ENCODE data around the gene ISLR.
A peak's percentile ranks its signal among the peaks of the same experiment; 100 is the strongest.

Gene ISLR

DNA sequence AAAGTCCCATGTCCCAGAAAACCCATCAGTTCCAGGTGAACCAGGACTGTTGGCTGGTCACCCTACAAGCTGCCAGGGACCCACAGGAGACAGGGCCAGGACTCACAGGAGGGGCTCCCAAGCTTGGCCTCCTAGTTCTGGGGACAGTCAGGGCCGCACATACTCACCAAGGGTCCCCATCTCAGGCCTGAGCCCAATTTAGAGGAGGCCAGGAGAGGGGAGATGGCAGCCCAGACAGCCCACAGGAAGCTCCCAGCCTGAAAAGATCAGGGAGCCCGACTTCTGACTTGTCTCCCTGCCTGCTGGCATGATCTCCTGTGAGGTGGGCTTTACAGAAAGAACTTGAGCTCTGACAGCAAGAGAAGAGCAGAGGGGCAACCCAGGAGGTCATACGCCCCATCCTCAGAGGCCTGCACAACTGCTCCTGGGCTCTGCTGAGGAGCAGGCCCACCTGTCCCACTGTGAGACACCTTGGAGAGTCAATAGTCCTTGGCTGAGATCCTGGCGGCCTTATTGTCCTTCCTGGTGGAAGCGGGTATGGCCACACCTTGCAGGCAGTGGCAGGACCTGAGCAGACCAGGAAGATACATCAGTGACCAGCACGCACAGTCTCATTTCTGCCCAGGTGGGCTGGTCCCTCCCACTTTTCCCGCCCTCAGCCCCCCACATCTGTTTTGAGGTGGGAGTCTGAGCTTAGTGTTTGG, 2.5 kb upstream of the ISLR start:
- no peak for DNase-seq (ENCODE audit: low spot score)

DNA sequence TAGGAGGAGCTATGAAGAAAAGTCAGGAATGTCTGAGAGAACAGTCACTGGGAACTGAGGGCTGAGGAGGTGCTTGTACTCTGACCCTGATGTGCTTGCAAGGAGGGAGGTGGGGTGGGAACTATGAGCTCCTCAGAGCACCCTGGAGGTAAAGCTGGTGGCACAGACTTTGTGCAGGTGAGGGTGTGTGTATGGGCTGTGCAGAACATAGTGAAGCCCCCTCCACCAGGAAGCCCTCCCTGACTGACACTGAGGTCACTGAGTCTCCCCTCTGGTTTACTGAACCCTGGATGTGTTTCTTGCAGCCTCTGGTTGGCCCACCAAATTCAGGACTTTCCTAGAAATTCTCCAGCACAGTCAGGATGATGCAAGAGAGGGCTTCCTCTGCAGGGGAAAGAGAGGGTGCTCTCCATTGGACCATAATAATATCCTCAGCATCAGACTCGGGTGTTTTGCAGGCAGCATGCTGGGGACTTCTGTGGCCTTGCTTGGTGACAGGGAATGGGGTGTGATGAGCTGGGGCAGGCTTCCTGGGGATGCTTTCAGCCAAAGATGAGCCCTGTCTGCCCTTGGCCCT, 1.5 kb upstream of the ISLR start:
- no peak for DNase-seq (ENCODE audit: low spot score)
- no peak for FAIRE-seq

More for the DNA sequence above, 2.5 kb upstream of the ISLR start:
- FAIRE-seq: no peak

DNA sequence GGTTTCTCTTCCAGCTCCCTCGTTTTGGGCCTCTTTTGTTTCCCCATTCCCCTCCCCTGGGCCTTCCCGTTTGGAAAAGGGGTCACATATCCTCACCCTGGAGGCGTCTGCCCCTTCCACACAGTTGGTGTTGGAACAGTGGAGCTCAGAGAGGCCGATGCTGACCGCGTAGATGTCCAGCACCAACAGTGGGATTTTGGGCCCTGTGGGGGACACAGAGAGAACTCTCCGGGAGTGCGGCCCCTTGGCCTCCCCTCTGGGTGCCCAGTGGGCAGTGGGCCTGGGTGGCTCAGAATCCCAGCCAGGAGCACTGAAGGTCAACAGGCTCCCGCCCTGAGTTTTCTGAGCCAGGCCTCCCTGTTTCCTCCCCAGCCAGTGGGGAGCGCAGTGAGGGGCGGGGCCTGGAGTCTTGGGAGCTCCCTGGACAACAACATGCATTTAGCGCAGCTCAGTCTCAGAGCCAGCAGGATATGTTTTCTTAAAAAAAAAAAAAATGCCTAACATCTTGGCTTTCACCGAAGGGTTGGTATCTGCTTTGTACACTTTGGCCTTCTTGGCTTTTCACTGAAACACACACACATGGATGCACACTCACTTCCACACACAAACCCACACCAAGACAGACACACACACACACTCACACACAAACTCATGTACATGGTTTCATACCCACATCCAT, 670 bp upstream of the ISLR start:
- DNase-seq (ENCODE audit: low spot score) (no peak), FAIRE-seq (no peak)

DNA sequence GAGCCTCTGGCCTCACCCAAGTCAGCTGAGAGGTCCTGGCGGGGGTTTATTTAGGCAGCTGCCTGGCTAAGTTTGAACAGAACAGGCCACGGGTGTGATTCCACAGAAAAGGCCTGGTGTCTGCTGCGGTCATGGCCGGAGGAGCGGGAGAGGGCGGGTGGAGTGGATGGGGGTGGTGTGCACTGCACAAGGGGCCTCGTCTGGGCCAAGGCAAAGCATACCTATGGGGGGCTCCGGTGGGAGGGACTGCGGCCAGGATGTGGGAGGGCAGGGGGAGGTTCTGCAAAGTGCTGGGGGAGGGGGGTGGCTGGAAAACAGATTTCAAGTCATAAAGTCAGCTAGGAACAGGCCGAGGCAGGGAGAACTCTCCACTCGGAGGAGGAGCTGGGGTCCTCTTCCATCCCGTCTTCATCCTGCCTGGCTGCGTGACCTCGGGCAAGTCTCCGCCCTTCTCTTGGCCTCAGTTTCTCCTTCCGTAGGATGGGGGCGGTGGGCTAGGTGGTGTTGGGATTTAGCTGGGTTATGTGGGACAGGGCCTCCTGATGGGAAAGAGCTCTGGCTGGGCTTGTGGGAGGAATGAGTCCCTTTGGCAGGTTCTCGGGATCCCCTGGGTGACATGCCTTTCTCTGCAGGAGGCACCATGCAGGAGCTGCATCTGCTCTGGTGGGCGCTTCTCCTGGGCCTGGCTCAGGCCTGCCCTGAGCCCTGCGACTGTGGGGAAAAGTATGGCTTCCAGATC, 878 bp downstream of the ISLR start:
- DNase-seq (ENCODE audit: low spot score): no peak
- no peak for FAIRE-seq

DNA sequence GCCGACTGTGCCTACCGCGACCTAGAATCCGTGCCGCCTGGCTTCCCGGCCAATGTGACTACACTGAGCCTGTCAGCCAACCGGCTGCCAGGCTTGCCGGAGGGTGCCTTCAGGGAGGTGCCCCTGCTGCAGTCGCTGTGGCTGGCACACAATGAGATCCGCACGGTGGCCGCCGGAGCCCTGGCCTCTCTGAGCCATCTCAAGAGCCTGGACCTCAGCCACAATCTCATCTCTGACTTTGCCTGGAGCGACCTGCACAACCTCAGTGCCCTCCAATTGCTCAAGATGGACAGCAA, 1.4 kb downstream of the ISLR start:
- FAIRE-seq (no peak), DNase-seq (ENCODE audit: low spot score) (no peak)

DNA sequence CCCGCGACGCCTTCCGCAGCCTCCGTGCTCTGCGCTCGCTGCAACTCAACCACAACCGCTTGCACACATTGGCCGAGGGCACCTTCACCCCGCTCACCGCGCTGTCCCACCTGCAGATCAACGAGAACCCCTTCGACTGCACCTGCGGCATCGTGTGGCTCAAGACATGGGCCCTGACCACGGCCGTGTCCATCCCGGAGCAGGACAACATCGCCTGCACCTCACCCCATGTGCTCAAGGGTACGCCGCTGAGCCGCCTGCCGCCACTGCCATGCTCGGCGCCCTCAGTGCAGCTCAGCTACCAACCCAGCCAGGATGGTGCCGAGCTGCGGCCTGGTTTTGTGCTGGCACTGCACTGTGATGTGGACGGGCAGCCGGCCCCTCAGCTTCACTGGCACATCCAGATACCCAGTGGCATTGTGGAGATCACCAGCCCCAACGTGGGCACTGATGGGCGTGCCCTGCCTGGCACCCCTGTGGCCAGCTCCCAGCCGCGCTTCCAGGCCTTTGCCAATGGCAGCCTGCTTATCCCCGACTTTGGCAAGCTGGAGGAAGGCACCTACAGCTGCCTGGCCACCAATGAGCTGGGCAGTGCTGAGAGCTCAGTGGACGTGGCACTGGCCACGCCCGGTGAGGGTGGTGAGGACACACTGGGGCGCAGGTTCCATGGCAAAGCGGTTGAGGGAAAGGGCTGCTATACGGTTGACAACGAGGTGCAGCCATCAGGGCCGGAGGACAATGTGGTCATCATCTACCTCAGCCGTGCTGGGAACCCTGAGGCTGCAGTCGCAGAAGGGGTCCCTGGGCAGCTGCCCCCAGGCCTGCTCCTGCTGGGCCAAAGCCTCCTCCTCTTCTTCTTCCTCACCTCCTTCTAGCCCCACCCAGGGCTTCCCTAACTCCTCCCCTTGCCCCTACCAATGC, 2.0 kb downstream of the ISLR start:
- DNase-seq (ENCODE audit: low spot score): no peak
- FAIRE-seq: no peak

DNA sequence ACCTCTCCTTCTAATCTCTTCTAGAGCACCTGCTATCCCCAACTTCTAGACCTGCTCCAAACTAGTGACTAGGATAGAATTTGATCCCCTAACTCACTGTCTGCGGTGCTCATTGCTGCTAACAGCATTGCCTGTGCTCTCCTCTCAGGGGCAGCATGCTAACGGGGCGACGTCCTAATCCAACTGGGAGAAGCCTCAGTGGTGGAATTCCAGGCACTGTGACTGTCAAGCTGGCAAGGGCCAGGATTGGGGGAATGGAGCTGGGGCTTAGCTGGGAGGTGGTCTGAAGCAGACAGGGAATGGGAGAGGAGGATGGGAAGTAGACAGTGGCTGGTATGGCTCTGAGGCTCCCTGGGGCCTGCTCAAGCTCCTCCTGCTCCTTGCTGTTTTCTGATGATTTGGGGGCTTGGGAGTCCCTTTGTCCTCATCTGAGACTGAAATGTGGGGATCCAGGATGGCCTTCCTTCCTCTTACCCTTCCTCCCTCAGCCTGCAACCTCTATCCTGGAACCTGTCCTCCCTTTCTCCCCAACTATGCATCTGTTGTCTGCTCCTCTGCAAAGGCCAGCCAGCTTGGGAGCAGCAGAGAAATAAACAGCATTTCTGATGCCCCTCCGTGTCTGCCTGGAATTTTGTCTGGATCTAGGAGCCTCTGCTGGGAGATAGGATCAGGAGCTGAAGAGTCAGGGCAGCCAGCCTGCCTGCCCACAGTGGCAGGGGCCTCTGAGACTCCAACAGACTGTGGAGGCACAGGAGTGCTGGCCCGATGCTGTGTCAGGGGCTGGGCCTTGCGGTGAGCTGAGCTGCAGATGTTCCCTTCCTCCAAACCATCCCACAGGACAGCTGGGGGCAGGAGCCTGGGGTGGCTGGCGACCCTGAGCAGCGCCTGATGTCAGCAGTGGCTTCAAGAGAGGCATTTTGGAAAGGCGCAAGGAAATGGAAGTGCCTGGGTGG, 3.0 kb downstream of the ISLR start:
- FAIRE-seq: peak; percentile 50
- DNase-seq (ENCODE audit: low spot score): no peak

DNA sequence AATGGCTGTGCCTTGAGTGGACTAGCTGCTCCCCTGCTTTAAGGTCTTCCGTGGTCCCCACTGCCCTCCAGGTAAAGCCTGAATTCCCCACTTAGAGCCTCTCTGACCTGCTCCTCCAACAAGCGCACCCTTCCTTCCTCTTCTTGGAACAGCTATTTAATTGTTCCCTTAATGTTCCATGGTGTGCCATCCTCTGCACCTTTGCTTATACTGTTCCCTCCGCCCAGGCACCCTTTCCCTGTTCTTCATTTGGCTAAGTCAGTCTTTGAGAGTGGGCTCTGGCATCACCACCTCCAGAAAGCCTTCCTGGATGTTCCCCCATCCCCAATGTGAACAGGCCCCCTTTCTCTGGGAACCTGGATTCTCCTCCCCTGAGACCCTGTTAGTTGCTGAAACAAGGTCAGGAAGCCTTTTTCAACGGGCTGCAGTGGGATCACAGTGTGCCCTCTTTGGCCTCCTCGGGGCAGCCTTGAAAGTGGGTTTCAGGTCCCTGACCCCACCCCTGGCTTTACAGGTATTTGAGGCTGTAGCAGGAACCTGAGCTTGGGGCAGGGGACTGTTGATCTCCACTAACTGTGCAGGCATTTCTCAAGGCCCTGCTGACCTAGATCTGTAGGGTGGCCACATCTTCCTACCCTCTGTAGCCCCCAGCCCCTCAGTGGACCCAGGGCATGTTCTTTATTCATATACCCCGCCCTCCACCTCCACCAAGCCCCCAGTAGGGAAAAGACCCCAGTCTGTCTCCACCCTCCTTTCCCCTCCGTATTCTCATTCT, 5.0 kb downstream of the ISLR start:
- DNase-seq (ENCODE audit: low spot score): no peak
- no peak for FAIRE-seq

DNA sequence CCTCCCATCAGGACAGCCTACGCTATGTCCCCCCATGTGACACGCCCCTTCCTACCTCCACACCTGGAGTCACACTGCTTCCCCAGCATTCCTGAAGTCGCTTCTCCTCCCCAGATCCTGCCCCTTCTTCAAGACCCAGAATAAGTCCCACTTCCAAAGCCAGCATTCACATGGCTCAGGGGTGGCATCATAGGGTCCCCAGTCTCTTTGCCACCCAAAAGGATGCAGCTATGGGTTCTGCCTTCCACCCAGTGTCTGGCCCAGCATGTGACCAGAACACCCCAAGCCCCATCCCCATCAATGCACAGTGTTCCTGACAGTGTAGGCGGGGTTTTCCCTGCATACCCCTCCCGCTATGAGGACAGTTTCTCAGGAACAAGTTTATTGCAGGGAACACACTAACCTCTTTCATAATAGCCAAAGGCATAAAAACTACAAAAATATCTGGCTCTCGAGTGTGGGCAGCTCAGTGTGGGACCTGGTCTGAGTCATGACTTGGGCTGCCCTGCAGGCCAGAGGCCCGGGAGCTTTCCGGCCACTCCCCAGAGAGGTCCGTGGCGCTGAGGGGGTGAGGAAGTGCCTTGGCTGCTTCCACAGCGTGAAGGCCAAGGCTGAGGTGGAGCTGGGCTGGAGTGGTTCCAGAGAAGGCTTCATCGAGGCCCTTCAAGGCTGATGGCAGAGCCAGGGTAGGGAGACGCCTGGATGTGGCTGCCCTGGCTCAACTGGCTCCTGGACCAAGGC, 5.8 kb downstream of the ISLR start:
- FAIRE-seq: no peak
- peak; percentile 39 for DNase-seq (ENCODE audit: low spot score)

DNA sequence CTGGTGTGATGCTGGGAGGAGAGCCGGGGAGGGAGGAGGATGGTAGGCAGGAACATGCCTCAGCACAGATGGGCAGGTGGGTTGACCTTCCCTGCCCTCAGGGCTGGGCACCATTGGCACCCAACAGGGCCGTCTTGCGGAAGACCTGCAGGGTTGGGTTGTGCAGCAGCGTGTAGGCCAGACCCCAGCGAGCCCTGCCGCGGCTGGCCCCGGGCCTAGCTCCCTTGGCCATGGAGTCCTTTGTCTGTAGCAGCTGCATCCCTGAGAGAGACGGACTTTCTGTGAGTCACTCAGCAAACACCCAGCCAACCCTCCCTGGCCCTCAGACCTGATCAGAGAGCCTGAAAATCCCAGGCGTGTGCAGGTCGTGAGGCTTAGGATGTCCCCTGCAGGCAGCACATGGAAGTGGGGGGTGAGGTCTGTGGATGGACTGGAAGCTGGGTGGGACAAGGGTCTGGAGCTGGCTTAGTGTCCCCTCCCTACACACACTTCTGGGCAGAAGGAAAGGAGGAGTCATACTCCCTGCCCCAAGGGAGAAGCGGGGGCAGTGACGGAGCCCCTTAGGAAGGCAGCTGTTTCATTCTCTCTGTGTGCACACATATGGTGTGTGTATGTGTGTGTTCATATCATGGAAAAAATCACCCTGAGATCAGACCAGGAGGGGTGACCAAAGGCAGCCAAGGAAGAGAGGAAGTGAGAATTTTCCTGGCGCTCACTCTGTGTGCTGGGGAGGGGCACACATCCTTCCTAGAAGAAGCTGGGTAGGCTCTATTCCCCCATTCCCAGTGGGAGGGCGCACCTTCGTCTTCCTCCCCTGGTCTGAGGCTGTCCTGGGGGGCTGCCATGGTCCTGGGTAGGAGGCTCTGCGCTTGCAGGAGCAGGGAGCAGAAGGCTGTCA, 6.7 kb downstream of the ISLR start:
- DNase-seq (ENCODE audit: low spot score) (no peak), FAIRE-seq (no peak)

DNA sequence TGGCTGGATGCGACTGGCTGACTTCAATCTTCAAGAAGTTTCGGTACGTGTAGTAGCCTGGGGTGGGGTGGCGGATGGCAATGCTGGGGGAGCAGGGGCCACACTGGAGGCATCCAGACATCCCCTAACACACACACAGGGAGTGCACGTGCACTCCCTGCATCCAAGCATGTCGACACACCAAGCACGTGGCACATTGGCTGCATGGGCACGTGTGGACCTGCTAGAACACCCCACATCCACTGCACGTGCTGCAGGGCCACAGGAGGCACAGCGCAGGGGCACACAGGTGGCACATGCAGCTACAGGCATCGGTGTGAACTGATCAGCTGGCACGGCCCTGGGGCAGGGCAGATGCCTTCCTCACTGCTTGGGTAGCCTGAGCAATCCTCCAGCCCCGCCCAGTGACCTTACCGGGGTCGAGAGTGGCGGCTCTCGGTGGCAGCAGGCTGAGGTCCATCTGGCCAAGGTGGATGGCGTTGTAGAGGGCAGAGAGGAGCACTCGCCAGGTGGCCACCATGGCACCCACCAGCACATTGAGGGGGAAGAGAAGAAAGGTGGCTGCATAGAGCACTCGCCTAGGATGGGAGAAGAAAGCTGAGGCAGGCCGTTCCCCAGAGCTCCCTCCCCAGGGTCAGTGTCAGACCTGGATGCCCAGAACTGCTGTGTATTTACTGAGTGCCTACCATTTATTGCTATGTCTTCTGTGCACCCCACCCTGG, 7.5 kb downstream of the ISLR start:
- FAIRE-seq (peak; percentile 59), DNase-seq (ENCODE audit: low spot score) (no peak)

DNA sequence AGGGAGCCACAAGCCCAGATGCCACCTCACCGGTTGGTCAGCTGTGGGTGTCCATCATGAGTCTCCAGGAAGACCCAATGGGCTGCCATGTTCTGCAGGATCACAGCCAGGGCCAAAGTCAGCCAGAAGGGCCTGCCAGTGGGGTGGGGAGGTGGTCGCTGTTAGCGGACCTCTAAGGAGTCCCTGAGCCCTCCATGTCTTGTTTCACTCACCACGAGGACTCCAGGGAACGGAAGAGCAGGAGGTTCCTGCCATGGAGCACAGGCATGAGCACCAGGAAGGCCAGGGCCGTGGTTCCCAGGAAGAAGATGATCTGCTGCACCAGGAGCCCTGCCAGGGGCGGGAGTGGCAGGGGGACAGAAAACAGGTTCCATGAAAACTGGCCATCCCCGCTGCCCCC, 8.6 kb downstream of the ISLR start:
- DNase-seq (ENCODE audit: low spot score) (no peak), FAIRE-seq (no peak)

DNA sequence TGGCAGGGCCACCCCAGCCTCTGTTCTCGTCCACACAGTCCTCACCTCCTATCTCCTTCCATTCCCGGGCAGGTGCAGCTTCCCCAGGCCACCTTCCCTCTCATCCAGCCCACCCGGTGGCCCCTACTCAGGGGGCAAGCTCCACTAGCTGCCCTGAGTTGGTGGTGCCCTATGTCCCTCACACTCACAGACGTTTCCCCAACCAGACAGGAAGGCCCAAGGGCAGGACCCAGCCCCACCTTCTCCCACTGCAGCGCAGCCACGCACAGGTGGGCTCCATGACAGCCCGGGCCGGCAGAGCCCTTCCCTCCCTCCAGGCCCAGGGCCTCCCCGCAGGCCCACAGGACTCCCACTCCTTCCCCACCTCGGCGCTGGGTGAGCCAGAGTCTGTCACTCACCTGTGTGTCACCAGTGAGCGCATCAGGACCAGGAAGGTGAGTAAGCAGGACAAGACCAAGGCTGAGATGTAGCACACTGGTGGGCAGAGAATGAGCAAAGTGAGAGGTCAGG, 11.1 kb downstream of the ISLR start:
- no peak for FAIRE-seq

DNA sequence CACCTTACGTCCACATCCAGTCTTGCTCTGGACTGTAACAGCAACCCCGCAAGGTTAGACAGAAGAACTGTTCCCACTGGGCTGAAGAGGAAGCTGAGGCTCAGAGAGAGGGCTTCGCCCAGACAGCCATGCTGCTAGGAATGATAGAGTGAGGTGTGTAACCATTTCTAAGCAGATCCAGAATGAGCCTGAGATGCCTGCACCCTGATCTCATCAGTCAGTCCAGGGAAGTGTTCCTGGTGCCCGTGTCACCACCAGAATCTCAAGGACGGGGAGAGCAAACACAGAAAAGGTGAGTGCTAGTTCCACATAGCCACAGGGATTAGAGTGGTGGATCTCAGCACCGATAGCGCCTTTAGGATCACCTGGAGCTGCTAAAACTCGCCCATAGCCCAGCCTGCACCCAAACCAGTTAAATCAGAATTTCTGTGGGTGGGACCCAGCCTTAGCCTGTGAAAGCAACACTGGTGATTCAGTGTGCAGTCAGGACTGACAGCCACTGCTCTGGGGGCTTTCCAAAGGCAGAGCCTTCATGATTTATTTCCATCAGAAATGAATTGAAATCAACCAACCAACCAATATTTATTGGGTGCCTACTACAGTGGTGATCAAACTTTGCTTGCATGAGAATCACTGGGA, 12.3 kb downstream of the ISLR start:
- no peak for FAIRE-seq
- no peak for DNase-seq (ENCODE audit: low spot score)

More for the DNA sequence above, 11.1 kb downstream of the ISLR start:
- DNase-seq (ENCODE audit: low spot score): no peak

DNA sequence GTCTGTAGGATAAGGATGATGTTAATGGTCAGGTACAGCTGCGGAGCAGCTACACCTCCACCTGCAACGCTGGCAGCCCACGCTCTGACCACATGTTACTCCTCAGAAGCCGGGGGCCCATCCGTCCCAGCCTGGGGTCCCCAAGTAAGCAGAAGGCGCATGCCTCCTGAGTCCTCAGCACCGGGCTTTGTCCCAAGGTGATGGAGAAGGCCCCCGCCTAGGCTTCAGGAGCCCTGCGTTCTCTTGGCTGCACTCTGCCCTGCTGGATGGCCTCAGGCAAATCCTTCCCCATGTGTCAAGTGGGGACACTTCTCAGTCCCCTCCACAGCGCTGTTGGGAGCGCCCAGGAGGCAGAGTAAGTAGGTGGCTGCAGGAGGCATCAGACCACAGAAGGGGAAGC, 14.7 kb downstream of the ISLR start:
- FAIRE-seq (no peak), DNase-seq (ENCODE audit: low spot score) (no peak)

DNA sequence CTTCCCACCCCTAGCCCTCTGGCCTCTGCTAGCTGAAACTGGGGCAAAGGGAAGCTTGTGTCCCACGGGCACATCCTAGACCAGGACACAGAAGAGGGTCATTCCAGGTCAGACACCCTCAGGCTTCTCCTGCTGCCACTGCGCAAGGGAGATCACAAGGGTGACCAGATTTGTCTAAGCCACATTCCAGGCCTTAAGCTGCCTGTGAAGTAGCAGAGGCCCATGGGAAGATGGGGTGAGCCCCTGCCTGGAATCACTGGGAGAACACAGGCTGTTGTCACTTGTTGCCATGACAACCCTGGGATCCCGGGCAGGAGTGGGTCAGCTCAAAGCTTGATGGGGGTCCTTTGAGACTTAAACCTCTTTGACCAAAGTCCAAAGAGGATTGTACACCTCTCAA, 18.3 kb downstream of the ISLR start:
- no peak for FAIRE-seq

More for the DNA sequence above, 18.3 kb downstream of the ISLR start:
- DNase-seq (ENCODE audit: low spot score): no peak
